Measurements from ENCODE around the gene ARL8A. TPM values are rescaled to one million over a fixed set of nuclear protein-coding genes. Genes with fewer than 3 reads are reported as not detected.
A peak's percentile ranks its signal among the peaks of the same experiment; 100 is the strongest.

ARL8A gene
- total RNA-seq, 2 donors from 2014 or later: 55.6 to 79.8 TPM

DNA sequence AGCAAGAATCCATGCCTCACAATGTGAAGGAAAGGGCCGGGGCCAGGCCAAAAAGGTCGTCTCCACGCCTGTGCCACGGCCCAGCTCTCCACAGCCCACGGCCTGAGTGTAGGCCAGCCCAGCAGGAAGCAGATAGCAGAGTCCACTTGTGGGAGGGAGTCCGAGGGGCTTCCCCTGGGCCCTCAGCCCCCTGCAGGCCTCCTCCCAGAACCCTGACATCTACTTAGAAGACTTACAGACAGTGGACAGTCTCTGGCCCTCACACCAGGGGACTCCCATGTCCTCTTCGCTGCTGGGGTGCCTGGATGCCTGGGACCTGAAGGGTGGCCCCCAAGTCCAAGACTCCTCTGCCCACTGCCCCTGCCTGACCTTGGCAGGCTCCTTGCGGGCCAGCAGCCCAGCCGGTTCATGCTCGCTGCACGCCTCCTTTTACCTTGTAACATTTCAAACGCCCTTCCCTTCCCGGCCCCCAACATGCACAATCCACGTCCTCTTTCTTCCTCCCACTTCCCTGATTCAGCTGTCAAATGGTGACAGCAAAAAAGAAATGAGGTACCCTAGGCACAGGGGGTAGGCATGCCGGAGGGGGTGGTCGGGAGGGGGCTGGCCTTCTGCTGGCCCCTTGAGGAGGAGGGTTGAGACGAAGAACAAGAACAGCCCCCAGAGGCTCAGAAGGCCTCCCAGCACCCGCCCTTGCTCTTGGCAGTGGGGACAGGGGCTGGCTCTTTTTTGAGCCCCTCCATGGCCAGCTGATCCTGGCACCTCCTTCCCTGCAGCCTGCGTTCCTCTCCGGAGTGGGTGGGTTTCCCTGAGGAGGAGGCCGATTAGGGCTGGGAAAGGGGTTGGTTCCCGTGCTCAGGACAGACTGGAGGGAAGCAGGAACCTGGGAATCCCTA lies 16.9 kb upstream of the ARL8A start:
- ATAC-seq (no peak), DNase-seq (no peak)
- intact Hi-C loops (cut with DNase I): no loop called here

GRCh38 chr1:202160377-202160940 lies 15.9 kb upstream of the ARL8A start, which contains the start of gene PTPN7:
Gene PTPN7 (minus strand): TSS chr1:202160602. CDS start chr1:202159402, 1,200 bp downstream.
- intact Hi-C loops (cut with DNase I): no loop called here
- ATAC-seq (peak; percentile 38 to 64), DNase-seq (no peak)

GRCh38 chr1:202159534-202160371 lies 15.2 kb upstream of the ARL8A start:
- ATAC-seq (no peak), DNase-seq (no peak)
- intact Hi-C loops (cut with DNase I): no loop called here

DNA sequence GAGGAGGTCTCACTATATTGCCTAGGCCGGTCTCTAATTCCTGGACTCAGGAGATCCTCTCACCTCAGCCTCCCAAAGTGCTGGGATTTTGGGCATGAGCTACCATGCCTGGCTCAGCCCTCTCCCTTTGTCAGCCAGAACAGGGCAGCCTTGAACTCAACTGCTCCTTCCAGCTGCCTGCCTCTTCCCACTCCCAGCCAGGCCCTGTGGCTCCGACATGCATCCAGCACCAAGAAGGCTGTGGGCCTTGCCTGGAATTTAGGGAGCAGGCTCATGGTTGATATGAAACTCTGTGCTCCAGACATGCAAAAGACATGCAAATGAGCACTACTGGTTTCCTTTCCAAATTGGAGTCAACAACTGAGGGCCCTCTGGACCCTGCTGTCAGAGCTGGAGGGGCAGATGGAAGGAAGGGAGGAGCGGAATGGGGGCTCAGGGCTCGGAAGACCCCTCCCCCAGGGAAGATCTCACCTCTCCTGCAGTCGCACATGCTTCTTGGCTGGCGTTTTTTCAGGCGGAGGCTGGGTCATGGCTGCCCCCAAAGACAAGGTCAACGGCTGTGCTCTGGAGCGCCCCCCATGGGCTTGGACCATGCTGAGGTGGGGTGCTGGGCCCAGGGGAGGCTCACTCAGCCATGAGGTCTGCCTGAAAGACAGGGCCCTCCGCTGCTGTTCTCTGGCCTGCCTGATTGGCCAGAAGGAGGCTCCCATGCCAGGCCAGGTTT lies 14.4 kb upstream of the ARL8A start:
- ATAC-seq (no peak), DNase-seq (no peak)
- intact Hi-C loops (cut with DNase I): no loop called here

DNA sequence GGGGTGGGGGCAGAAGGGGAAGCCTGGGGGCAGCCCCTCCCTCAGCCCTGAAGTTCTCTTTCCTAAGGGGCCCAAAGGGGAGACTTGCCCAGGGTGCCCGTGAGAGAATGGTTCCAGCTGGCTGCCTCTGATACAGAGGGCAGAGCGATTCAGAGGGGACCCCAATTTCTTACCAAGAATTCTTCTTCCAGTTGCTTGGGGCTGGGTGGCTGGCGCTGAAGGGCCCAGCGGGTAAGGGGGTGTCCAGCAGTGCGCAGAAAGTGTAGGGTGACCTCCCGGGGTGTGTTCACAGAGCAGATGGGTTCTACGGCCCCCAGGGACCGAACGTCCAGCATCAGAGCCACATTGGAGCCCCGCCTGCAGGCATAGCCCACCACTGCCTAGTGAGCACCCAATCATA lies 13.4 kb upstream of the ARL8A start:
- ATAC-seq (no peak), DNase-seq (no peak)
- intact Hi-C loops (cut with DNase I): no loop called here

GRCh38 chr1:202156590-202156989 lies 12.1 kb upstream of the ARL8A start:
- intact Hi-C loops (cut with DNase I): no loop called here
- ATAC-seq (no peak), DNase-seq (no peak)

GRCh38 chr1:202155478-202156021 lies 11.0 kb upstream of the ARL8A start:
- peak in 1 of 2 donors; percentile 38 for ATAC-seq
- intact Hi-C loops (cut with DNase I): no loop called here

DNA sequence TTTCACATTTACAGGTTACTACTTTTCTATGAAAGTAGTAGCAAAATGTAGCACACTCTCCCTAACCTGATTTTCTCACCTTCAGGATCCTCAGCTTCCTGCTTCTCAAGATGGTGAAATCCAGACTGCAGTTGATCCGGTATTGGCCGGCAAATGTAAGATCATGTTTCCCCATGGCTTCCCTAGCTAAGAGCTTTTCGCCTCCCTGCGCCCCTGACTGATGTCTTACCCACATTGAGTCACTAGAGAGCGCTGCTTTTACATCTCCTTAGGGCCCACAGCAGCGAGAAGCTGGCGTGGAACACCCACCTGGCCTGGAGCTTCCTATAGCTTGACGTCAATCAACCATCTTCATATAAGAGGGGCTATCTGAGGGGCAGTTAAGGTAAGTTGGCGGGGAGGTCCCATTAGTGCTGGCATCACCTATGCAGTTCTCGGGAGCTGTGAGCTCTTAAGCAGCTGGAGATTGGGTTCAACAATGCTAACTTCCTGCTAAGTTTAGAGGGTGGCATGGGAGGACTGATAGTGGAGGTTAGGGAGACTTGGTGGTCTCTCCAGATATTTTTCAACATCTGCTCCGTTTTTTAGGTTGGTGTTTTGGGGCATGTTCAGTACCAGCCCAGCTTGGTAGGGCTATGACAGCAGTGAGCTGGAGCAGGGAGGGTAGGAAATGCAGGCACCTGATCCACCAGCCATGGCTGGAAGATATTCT lies 10.4 kb upstream of the ARL8A start:
- DNase-seq (no peak), ATAC-seq (peak; percentile 38 to 56)
- intact Hi-C loops (cut with DNase I): no loop called here

More at GRCh38 chr1:202155478-202156021, 11.0 kb upstream of the ARL8A start:
- DNase-seq: peak; percentile 62

DNA sequence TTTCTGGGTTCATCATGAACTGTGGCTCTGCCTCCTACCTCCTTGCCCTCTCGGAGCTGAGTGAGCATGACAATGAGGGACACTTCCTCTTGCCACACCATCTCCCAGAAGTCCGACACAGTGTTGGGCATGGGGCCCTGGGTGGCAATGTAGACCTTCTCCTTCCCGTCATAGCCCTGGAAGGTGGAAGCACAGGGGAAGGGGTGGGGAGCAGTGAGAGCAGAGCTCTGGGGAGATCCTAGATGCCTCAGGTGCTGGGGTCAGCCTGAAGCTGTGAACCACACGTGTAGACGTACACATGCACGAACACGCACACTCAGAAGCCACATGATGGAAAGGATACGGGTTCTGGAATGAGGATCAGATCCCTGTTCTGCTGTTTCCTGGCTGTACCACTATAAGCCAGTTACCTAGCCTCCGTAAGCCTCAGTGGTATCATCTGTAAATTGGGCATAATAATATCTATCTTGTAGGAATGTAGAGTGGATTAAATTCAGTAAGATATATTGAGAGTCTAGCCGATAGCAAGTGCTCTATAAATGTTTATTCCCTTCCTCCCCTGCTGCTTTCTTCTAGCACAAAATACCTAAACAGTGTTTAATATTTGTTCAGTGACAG lies 9.7 kb upstream of the ARL8A start:
- ATAC-seq (no peak), DNase-seq (no peak)
- intact Hi-C loops (cut with DNase I): no loop called here

- ATAC-seq (no peak), DNase-seq (no peak)
- intact Hi-C loops (cut with DNase I): no loop called here
Measured at GRCh38 chr1:202153284-202153683, 8.7 kb upstream of the ARL8A start.

DNA sequence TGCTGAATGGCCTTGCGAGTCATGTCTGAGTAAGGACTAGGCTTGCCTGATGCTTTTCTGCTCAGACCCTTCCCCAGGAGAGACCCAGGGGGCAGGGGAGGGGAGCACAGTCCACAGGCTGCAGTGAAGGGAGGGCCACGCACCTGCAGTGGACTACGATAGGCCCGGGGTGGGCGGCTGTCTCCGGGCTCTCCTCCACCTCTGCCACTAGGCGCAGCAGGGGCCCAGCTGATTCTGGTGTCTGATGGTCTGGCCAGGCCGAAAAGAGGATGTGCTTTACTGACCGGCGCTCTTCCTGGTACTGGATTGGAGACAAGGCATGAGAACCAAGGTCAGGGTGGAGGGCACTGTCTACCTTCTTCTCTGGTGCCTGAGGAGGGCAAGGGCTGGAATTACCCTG lies 7.9 kb upstream of the ARL8A start:
- DNase-seq (no peak), ATAC-seq (no peak)
- intact Hi-C loops (cut with DNase I): no loop called here

DNA sequence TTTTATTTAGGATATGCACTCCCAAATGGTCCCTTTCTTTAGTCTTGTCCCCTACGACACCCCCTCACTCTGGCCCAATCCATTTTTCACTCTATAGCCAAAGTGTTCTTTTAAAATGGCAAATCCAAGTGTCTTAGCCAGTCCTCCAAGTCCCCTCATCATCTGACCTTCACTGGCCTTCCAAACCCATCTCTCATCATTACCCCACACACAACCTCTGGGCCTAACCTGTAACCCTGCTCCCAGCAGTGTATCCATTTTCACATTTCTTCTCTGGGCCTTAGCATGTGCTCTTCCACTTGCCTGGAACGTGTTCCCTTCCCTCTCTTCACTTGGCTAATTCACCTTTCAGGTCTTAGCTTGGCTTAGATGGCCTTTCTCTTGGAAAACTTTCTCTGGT lies 6.5 kb upstream of the ARL8A start:
- no peak for ATAC-seq
- DNase-seq: no peak
- intact Hi-C loops (cut with DNase I): no loop called here

GRCh38 chr1:202150602-202151001 lies 6.1 kb upstream of the ARL8A start:
- DNase-seq (no peak), ATAC-seq (no peak)

DNA sequence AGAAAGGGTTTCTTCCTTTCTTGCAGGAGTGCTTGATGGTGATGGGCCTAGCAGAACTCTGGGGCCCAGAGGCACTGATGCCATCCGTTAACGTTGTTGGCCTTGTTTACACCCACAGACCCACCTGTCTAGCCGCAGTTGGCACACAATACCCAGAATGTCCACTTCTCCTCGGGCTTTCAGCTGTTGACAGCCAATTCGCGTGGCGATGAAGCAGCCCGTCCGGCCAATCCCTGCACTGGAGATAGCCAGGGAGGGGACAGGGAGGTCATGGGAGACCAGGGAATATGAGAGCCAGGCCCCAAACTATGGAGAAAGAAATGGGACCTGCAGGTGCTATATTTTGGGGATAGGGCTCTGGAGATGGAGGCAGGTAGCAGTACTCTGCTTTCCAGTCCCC lies 5.7 kb upstream of the ARL8A start:
- intact Hi-C loops (cut with DNase I): no loop called here
- DNase-seq (no peak), ATAC-seq (no peak)

More at GRCh38 chr1:202150602-202151001, 6.1 kb upstream of the ARL8A start:
- intact Hi-C loops (cut with DNase I): no loop called here

DNA sequence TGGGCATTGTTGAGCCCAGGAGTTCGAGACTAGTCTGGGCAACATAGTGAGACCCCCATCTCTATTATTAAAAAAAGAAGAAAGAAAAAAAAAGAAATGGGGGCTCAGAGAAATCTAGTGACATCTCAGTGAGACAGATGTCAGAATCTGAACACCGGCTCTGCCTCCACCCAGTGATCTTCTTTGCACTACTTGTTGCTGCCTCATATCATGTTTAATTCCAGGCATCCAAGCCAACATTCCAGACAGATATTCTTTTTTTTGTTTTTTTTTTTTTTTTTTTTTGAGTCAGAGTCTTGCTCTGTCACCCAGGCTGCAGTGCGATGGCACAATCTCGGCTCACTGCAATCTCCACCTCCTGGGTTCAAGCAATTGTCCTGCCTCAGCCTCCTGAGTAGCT lies 5.0 kb upstream of the ARL8A start:
- intact Hi-C loops (cut with DNase I): no loop called here
- no peak for ATAC-seq
- DNase-seq: no peak

DNA sequence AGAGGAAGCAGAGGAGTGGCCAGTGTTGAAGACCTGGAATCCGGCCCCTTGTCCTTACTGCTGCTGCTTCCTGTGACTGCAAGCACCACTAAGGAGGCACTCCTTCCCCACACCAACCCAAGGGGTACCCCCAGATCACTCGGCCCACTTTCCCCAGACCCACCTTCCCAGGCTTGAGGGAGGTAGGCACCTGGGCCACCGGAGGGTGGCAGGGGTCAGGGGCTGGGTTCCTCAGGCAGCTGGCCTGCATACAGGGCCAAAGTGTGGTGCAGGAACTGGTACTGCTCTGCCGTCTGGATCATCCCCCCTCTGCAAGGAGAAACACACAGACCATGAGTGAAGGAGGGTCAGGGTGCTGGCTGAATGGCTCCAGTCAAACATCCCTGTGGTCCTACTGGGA lies 3.9 kb upstream of the ARL8A start:
- no peak for DNase-seq
- ATAC-seq: no peak
- intact Hi-C loops (cut with DNase I): no loop called here

- no peak for ATAC-seq
- DNase-seq: no peak
Measured at GRCh38 chr1:202146993-202147392, 2.5 kb upstream of the ARL8A start.

DNA sequence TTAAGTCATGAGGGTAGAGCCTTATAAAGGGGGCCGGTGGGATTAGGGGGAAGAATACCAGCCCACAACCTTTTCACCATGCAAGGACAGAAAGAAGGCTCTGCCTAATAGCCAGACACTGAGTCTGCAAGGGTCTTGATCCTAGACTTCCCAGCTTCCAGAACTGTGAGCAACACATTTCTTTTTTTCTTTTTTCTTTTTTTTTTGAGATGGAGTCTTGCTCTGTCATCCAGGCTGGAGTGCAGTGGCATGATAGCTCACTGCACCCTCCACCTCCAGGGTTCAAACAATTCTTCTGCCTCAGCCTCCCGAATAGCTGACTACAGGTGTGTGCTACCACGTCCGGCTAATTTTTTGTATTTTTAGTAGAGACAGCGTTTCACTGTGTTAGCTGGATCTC lies 1.7 kb upstream of the ARL8A start:
- no peak for ATAC-seq
- intact Hi-C loops (cut with DNase I): no loop called here
- DNase-seq: no peak

More at GRCh38 chr1:202146993-202147392, 2.5 kb upstream of the ARL8A start:
- intact Hi-C loops (cut with DNase I): no loop called here
